ENCODE measurements around the gene AGRP.

The AGRP gene

DNA sequence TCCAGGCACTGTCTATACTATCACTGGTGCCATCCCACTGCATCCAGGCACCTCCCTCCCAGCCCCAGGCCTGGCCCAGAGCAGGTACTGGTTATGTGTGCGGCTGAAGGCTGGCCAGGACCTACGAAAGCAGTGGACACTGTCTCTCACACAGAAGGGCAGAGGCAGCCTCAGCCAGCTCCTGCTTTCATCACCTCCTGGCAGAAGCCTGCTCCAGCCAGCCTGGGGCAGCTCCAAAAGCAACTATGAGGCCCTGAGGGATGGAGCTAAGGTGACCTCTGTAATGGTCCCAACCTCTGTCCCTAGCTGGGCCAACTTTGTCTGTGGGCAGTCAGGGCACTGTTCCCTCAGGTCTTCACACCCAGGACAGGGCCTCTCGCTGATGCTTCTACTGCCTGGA, 33.6 kb downstream of the AGRP start:
- no peak overlapping the region for H3K27ac ChIP-seq (ENCODE audit: extremely low read depth, low read depth, low read length)
- CTCF ChIA-PET, result interaction anchor here (0.6 to 1.5 kb wide), 6 partner anchors 13 to 123 kb away, joined by 3 to 7 read pairs (median 3); partner anchors contain the start of genes ATP6V0D1, KCTD19 and LRRC36
- H3K4me3 ChIP-seq (ENCODE audit: low read depth, low read length), result no peak overlapping the region
- POLR2A ChIA-PET, result interaction anchor here (0.7 kb wide), 1 partner anchor 33 kb away, joined by 3 read pairs; no protein-coding TSS in a partner anchor
- TF ChIP-seq GFI1B (tag by site-specific recombination; IDR thresholded peaks at IDR 0.05) (no peak), GLI4 (tag by site-specific recombination; IDR thresholded peaks at IDR 0.05) (no peak), ZBTB20 (tag by site-specific recombination; IDR thresholded peaks at IDR 0.05) (no peak), ZNF335 (tag by site-specific recombination; conservative IDR thresholded peaks at IDR 0.05) (no peak), ZNF138 (tag by site-specific recombination; IDR thresholded peaks at IDR 0.05; ENCODE audit: borderline replicate concordance) (no peak), ZNF501 (tag by site-specific recombination; IDR thresholded peaks at IDR 0.05) (no peak), ZNF202 (tag by site-specific recombination; IDR thresholded peaks at IDR 0.05; ENCODE audit: borderline replicate concordance) (no peak), ZNF521 (tag by site-specific recombination; IDR thresholded peaks at IDR 0.05) (no peak)
- TF ChIP-seq, protein P1, sequence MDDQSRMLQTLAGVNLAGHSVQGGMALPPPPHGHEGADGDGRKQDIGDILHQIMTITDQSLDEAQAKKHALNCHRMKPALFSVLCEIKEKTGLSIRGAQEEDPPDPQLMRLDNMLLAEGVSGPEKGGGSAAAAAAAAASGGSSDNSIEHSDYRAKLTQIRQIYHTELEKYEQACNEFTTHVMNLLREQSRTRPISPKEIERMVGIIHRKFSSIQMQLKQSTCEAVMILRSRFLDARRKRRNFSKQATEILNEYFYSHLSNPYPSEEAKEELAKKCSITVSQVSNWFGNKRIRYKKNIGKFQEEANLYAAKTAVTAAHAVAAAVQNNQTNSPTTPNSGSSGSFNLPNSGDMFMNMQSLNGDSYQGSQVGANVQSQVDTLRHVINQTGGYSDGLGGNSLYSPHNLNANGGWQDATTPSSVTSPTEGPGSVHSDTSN (CRISPR knock-in tag; IDR thresholded peaks at IDR 0.05), result no peak
- TF ChIP-seq, protein P2, sequence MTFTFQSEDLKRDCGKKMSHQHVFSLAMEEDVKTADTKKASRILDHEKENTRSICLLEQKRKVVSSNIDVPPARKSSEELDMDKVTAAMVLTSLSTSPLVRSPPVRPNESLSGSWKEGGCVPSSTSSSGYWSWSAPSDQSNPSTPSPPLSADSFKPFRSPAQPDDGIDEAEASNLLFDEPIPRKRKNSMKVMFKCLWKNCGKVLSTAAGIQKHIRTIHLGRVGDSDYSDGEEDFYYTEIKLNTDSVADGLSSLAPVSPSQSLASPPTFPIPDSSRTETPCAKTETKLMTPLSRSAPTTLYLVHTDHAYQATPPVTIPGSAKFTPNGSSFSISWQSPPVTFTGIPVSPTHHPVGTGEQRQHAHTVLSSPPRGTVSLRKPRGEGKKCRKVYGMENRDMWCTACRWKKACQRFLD (tag by site-specific recombination; IDR thresholded peaks at IDR 0.05), result no peak
- no peaks in the 10 kb centered on the region for H3K9me3 ChIP-seq (ENCODE audit: control insufficient read depth, insufficient read depth, low read depth, low read length)
- no peaks in the 10 kb centered on the region for H3K4me1 ChIP-seq (ENCODE audit: control insufficient read depth, insufficient read depth, low read length)
- peaks cover 0 to 76% of the 10 kb centered on the region in 2 experiments; a peak in 1 of 3 replicates for H3K36me3 ChIP-seq (ENCODE audit: control insufficient read depth in 2 of 2, insufficient read depth in 1 of 2, low read length in 2 of 2)

DNA sequence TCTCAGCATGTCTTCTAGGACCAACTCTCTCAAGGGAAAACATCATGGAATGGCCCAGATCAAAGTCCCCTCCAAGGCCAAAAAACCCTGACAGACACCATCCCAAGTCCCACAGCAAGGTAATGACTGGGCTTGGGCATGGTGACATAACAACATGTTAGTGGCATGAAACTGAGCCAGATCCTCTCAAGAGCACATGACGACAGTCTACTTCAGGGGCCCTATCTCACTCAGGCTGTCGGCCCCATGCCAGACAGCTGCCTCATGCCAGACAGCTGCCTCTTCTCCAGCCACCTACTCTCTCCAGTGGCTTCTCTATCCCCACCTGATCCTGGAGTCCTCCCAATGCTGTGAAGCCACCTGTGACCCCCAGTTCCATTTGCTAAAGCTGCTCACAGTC, 34.0 kb downstream of the AGRP start:
- ChIA-PET POLR2A (interaction anchor here (0.7 kb wide), 1 partner anchor 32 kb away, joined by 3 read pairs; no protein-coding TSS in a partner anchor), CTCF (interaction anchor here (0.6 to 1.2 kb wide), 4 partner anchors 13 to 32 kb away, joined by 3 read pairs; partner anchors contain the start of gene ATP6V0D1)
- H3K9me3 ChIP-seq (ENCODE audit: control insufficient read depth, insufficient read depth, low read depth, low read length), result no peaks in the 10 kb centered on the region
- H3K4me1 ChIP-seq (ENCODE audit: control insufficient read depth, insufficient read depth, low read length), result no peaks in the 10 kb centered on the region
- no peak overlapping the region for H3K27ac ChIP-seq (ENCODE audit: extremely low read depth, low read depth, low read length)
- H3K36me3 ChIP-seq (ENCODE audit: control insufficient read depth in 2 of 2, insufficient read depth in 1 of 2, low read length in 2 of 2), result peaks cover 0 to 80% of the 10 kb centered on the region in 2 experiments; a peak in 1 of 3 replicates
- no peak overlapping the region for H3K4me3 ChIP-seq (ENCODE audit: low read depth, low read length)
- TF ChIP-seq ZNF274 (IDR thresholded peaks at IDR 0.05; ENCODE audit: low read length) (no peak), ZNF274 (tag by site-specific recombination; IDR thresholded peaks at IDR 0.05; ENCODE audit: borderline replicate concordance) (no peak), ZNF776 (tag by site-specific recombination; IDR thresholded peaks at IDR 0.05; ENCODE audit: borderline replicate concordance) (no peak), ZNF239 (tag by site-specific recombination; IDR thresholded peaks at IDR 0.05) (no peak), ZNF48 (tag by site-specific recombination; IDR thresholded peaks at IDR 0.05) (no peak), ZEB2 (tag by site-specific recombination; IDR thresholded peaks at IDR 0.05) (no peak), ZNF544 (tag by site-specific recombination; IDR thresholded peaks at IDR 0.05) (no peak), ZBTB48 (tag by site-specific recombination; IDR thresholded peaks at IDR 0.05) (no peak), HOXD13 (CRISPR knock-in tag; IDR thresholded peaks at IDR 0.05; ENCODE audit: borderline replicate concordance) (no peak), MZF1 (tag by site-specific recombination; IDR thresholded peaks at IDR 0.05; ENCODE audit: borderline replicate concordance) (no peak), KLF10 (tag by site-specific recombination; IDR thresholded peaks at IDR 0.05) (no peak), ZFP69B (tag by site-specific recombination; IDR thresholded peaks at IDR 0.05) (no peak), FEZF1 (tag by site-specific recombination; IDR thresholded peaks at IDR 0.05) (no peak), ZBTB7A (tag by site-specific recombination; IDR thresholded peaks at IDR 0.05; ENCODE audit: low read depth) (no peak)
- TF ChIP-seq, protein P3, sequence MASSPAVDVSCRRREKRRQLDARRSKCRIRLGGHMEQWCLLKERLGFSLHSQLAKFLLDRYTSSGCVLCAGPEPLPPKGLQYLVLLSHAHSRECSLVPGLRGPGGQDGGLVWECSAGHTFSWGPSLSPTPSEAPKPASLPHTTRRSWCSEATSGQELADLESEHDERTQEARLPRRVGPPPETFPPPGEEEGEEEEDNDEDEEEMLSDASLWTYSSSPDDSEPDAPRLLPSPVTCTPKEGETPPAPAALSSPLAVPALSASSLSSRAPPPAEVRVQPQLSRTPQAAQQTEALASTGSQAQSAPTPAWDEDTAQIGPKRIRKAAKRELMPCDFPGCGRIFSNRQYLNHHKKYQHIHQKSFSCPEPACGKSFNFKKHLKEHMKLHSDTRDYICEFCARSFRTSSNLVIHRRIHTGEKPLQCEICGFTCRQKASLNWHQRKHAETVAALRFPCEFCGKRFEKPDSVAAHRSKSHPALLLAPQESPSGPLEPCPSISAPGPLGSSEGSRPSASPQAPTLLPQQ (tag by site-specific recombination; IDR thresholded peaks at IDR 0.05), result no peak
- TF ChIP-seq, protein P4, sequence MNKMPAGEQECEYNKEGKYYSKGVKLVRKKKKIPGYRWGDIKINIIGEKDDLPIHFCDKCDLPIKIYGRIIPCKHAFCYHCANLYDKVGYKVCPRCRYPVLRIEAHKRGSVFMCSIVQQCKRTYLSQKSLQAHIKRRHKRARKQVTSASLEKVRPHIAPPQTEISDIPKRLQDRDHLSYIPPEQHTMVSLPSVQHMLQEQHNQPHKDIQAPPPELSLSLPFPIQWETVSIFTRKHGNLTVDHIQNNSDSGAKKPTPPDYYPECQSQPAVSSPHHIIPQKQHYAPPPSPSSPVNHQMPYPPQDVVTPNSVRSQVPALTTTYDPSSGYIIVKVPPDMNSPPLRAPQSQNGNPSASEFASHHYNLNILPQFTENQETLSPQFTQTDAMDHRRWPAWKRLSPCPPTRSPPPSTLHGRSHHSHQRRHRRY (tag by site-specific recombination; IDR thresholded peaks at IDR 0.05), result no peak
- TF ChIP-seq, protein P5, sequence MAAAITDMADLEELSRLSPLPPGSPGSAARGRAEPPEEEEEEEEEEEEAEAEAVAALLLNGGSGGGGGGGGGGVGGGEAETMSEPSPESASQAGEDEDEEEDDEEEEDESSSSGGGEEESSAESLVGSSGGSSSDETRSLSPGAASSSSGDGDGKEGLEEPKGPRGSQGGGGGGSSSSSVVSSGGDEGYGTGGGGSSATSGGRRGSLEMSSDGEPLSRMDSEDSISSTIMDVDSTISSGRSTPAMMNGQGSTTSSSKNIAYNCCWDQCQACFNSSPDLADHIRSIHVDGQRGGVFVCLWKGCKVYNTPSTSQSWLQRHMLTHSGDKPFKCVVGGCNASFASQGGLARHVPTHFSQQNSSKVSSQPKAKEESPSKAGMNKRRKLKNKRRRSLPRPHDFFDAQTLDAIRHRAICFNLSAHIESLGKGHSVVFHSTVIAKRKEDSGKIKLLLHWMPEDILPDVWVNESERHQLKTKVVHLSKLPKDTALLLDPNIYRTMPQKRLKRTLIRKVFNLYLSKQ (tag by site-specific recombination; IDR thresholded peaks at IDR 0.05; ENCODE audit: borderline replicate concordance), result no peak
- TF ChIP-seq, protein P6, sequence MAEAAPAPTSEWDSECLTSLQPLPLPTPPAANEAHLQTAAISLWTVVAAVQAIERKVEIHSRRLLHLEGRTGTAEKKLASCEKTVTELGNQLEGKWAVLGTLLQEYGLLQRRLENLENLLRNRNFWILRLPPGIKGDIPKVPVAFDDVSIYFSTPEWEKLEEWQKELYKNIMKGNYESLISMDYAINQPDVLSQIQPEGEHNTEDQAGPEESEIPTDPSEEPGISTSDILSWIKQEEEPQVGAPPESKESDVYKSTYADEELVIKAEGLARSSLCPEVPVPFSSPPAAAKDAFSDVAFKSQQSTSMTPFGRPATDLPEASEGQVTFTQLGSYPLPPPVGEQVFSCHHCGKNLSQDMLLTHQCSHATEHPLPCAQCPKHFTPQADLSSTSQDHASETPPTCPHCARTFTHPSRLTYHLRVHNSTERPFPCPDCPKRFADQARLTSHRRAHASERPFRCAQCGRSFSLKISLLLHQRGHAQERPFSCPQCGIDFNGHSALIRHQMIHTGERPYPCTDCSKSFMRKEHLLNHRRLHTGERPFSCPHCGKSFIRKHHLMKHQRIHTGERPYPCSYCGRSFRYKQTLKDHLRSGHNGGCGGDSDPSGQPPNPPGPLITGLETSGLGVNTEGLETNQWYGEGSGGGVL (tag by site-specific recombination; IDR thresholded peaks at IDR 0.05), result no peak

All from HEK293 (cell line).